Measurements from ENCODE around the gene CACNA1A. TPM values are rescaled to one million over a fixed set of nuclear protein-coding genes. Genes with fewer than 3 reads are reported as not detected.
A peak's percentile ranks its signal among the peaks of the same experiment; 100 is the strongest.

CACNA1A gene
- total RNA-seq, 2 experiments from 2014 or later, result 0.19 to 0.78 TPM

- ChIA-PET POLR2A (no interaction called here), CTCF (ENCODE audit: unreplicated experiment) (no interaction called here)
- no peak for DNase-seq (ENCODE audit: low spot score)
- Histone ChIP-seq H3K4me3 (ENCODE audit: low read depth, low read length, poor library complexity, severe bottlenecking) (no peak overlapping the region), H3K36me3 (ENCODE audit: insufficient read depth, low read length) (no peaks in the 10 kb centered on the region; the same call in 1 of the 2 replicates), H2AFZ (ENCODE audit: low read length) (no peak overlapping the region), H3K4me2 (ENCODE audit: low read length) (no peak overlapping the region), H4K20me1 (ENCODE audit: insufficient read depth, low read length) (no peaks in the 10 kb centered on the region), H3K79me2 (ENCODE audit: insufficient read depth, low read depth, low read length) (no peaks in the 10 kb centered on the region), H3K4me1 (ENCODE audit: insufficient read depth, low read length, poor library complexity, severe bottlenecking) (peaks cover 12% of the 10 kb centered on the region), H3K9me3 (ENCODE audit: low read length) (no peaks in the 10 kb centered on the region), H3K27ac (ENCODE audit: low read depth, low read length, poor library complexity, severe bottlenecking) (no peak overlapping the region), H3K9me2 (ENCODE audit: insufficient read depth, low read length) (no peaks in the 10 kb centered on the region)
- no TSS peak for BruUV-seq (replicated peaks)
- intact Hi-C loops (cut with micrococcal nuclease; ENCODE audit: unreplicated experiment), result no loop called here
- TF ChIP-seq EZH2phosphoT487 (IDR thresholded peaks at IDR 0.05; ENCODE audit: borderline replicate concordance, low read depth, low read length) (no peak), CTCF (conservative IDR thresholded peaks at IDR 0.05; ENCODE audit: low read length) (no peak)
These were observed 274.6 kb downstream of the CACNA1A start for GRCh38 chr19:13231663-13232062.

- DNase-seq (ENCODE audit: low spot score), result no peak
- H2AFZ ChIP-seq (ENCODE audit: low read length), result no peak overlapping the region
- H3K27ac ChIP-seq (ENCODE audit: low read depth, low read length, poor library complexity, severe bottlenecking), result no peak overlapping the region
- no peaks in the 10 kb centered on the region for H3K9me3 ChIP-seq (ENCODE audit: low read length)
- no peaks in the 10 kb centered on the region for H4K20me1 ChIP-seq (ENCODE audit: insufficient read depth, low read length)
- intact Hi-C loops (cut with micrococcal nuclease; ENCODE audit: unreplicated experiment), result no loop called here
- H3K4me3 ChIP-seq (ENCODE audit: low read depth, low read length, poor library complexity, severe bottlenecking), result no peak overlapping the region
- BruUV-seq (replicated peaks), result no TSS peak
- no peaks in the 10 kb centered on the region for H3K36me3 ChIP-seq (ENCODE audit: insufficient read depth, low read length)
- TF ChIP-seq EZH2phosphoT487 (IDR thresholded peaks at IDR 0.05; ENCODE audit: borderline replicate concordance, low read depth, low read length) (no peak), CTCF (conservative IDR thresholded peaks at IDR 0.05; ENCODE audit: low read length) (no peak)
- H3K4me2 ChIP-seq (ENCODE audit: low read length), result no peak overlapping the region
- H3K9me2 ChIP-seq (ENCODE audit: insufficient read depth, low read length), result no peaks in the 10 kb centered on the region
- H3K4me1 ChIP-seq (ENCODE audit: insufficient read depth, low read length, poor library complexity, severe bottlenecking), result peaks cover 1% of the 10 kb centered on the region
- ChIA-PET CTCF (ENCODE audit: unreplicated experiment) (no interaction called here), POLR2A (no interaction called here)
- H3K79me2 ChIP-seq (ENCODE audit: insufficient read depth, low read depth, low read length), result no peaks in the 10 kb centered on the region
These were observed 277.0 kb downstream of the CACNA1A start for GRCh38 chr19:13229246-13229645.

- TF ChIP-seq CTCF (conservative IDR thresholded peaks at IDR 0.05; ENCODE audit: low read length) (peak; percentile 44; the same call in 1 of the 2 replicates), EZH2phosphoT487 (IDR thresholded peaks at IDR 0.05; ENCODE audit: borderline replicate concordance, low read depth, low read length) (no peak)
- Histone ChIP-seq H3K79me2 (ENCODE audit: insufficient read depth, low read depth, low read length) (no peaks in the 10 kb centered on the region), H3K4me1 (ENCODE audit: insufficient read depth, low read length, poor library complexity, severe bottlenecking) (no peaks in the 10 kb centered on the region), H3K27ac (ENCODE audit: low read depth, low read length, poor library complexity, severe bottlenecking) (no peak overlapping the region), H3K9me2 (ENCODE audit: insufficient read depth, low read length) (no peaks in the 10 kb centered on the region), H3K4me2 (ENCODE audit: low read length) (no peak overlapping the region), H3K36me3 (ENCODE audit: insufficient read depth, low read length) (no peaks in the 10 kb centered on the region), H4K20me1 (ENCODE audit: insufficient read depth, low read length) (no peaks in the 10 kb centered on the region), H3K9me3 (ENCODE audit: low read length) (no peaks in the 10 kb centered on the region), H3K4me3 (ENCODE audit: low read depth, low read length, poor library complexity, severe bottlenecking) (no peak overlapping the region), H2AFZ (ENCODE audit: low read length) (no peak overlapping the region)
- BruUV-seq (replicated peaks), result no TSS peak
- peak; percentile 53 for DNase-seq (ENCODE audit: low spot score)
- intact Hi-C loops (cut with micrococcal nuclease; ENCODE audit: unreplicated experiment), result no loop called here
- CTCF ChIA-PET (ENCODE audit: unreplicated experiment), result no interaction called here
- POLR2A ChIA-PET, result no interaction called here
These were observed 277.7 kb downstream of the CACNA1A start for GRCh38 chr19:13228561-13228960.
